Peyer's patch (tissue), 4 donors: ENCODE results near the gene NAV2.

Experiments
- CTCF ChIP-seq, 6 experiments: fragments of 450-650 bp in 4 of 6; fragments of 200-600 bp in 2 of 6; sonication (generic) in 1 of 6; IDR thresholded peaks; one replicate each; pipeline ENCODE4 v1.5.1; 2017 to 2019; ENCODE audit warnings: antibody characterized with exemption in 6 of 6, mild to moderate bottlenecking in 3 of 6, moderate library complexity in 1 of 6
- POLR2A ChIP-seq, 2 donors: fragments of 450-650 bp; IDR thresholded peaks; one replicate each; pipeline ENCODE4 v1.5.1; 2017; ENCODE audit warnings: antibody characterized with exemption in 2 of 2, mild to moderate bottlenecking in 2 of 2, moderate library complexity in 2 of 2

- no peak for TF ChIP-seq CTCF (IDR thresholded peaks at IDR 0.05)
- no peak for TF ChIP-seq POLR2A (IDR thresholded peaks at IDR 0.05)
Observed at GRCh38 chr11:20068691-20069090, 356.1 kb downstream of the NAV2 start.
